PC-3 (cell line): ENCODE data around the gene ZDBF2. TPM values are rescaled to one million over a fixed set of nuclear protein-coding genes. Genes with fewer than 3 reads are reported as not detected.

Experiments
- ATAC-seq: fragments of 200-7000 bp; cut with Tn5 transposase; 2 replicates; pipeline ENCODE4 v1.9.1; 2020; ENCODE audit warnings: mild to moderate bottlenecking, moderate library complexity
- BruUV-seq: library from RNA; stranded (reverse); fragments of 400-500 nt; replicated peaks from 2 replicates; lab custom pipeline; 2021; lab: Mats Ljungman, UMichigan
- CTCF ChIA-PET: fragments of 300-600 bp; sonication (Branson Sonifier 250); formaldehyde crosslinking; loops from one replicate; lab custom pipeline; 2022; ENCODE audit warnings: antibody characterized with exemption; lab: Charles Lee
- POLR2A ChIA-PET: fragments of 300-600 bp; sonication (Branson Sonifier 250); formaldehyde crosslinking; loops from one replicate; lab custom pipeline; 2022; ENCODE audit warnings: antibody characterized with exemption; ENCODE audit not compliant: unreplicated experiment; lab: Charles Lee
- DNase-seq: peaks from one replicate; pipeline ENCODE4 v3.0.0-alpha.2; 2015
- H2AFZ ChIP-seq: fragments of 300-600 bp; sonication (generic); 2 replicates; pipeline ENCODE4 v1.6.0; 2016; ENCODE audit warnings: antibody characterized with exemption, low read length
- H3F3A ChIP-seq: fragments of 300-600 bp; sonication (generic); one replicate; pipeline ENCODE4 v1.6.0; 2017; ENCODE audit warnings: antibody characterized with exemption, low read length, control low read depth, mild to moderate bottlenecking; ENCODE audit not compliant: unreplicated experiment
- H3K27ac ChIP-seq: fragments of 300-600 bp; sonication (generic); 2 replicates; pipeline ENCODE4 v1.5.1; 2016; ENCODE audit warnings: mild to moderate bottlenecking, low read length
- H3K27me3 ChIP-seq: fragments of 300-600 bp; sonication (generic); 2 replicates; pipeline ENCODE4 v1.6.1; 2016; ENCODE audit warnings: low read length, mixed read lengths
- H3K36me3 ChIP-seq: fragments of 300-600 bp; sonication (generic); 2 replicates; pipeline ENCODE4 v1.6.1; 2016; ENCODE audit warnings: low read depth, mixed run types, low read length, mixed read lengths
- H3K4me1 ChIP-seq: fragments of 300-600 bp; sonication (generic); 2 replicates; pipeline ENCODE4 v1.5.1; 2016; ENCODE audit warnings: low read length; ENCODE audit not compliant: insufficient read depth
- H3K4me2 ChIP-seq: fragments of 300-600 bp; sonication (generic); 2 replicates; pipeline ENCODE4 v1.6.0; 2016; ENCODE audit warnings: low read length
- H3K4me3 ChIP-seq: fragments of 300-600 bp; sonication (generic); 2 replicates; pipeline ENCODE4 v1.5.1; 2016; ENCODE audit warnings: mild to moderate bottlenecking, low read length, mixed read lengths
- H3K79me2 ChIP-seq: fragments of 300-600 bp; sonication (generic); 2 replicates; pipeline ENCODE4 v1.6.1; 2017; ENCODE audit warnings: low read length, mixed read lengths
- H3K9ac ChIP-seq: fragments of 300-600 bp; sonication (generic); 2 replicates; pipeline ENCODE4 v1.6.0; 2016; ENCODE audit warnings: mild to moderate bottlenecking, low read length
- H3K9me2 ChIP-seq: fragments of 300-600 bp; sonication (generic); replicated peaks from 2 replicates; pipeline ENCODE4 v1.6.1; 2016; ENCODE audit warnings: mixed run types, low read length, mixed read lengths
- H3K9me3 ChIP-seq: fragments of 300-600 bp; sonication (generic); 2 replicates; pipeline ENCODE4 v1.6.1; 2016; ENCODE audit warnings: low read length, mixed read lengths
- H4K20me1 ChIP-seq: fragments of 300-600 bp; sonication (generic); 2 replicates; pipeline ENCODE4 v1.6.1; 2016; ENCODE audit warnings: low read length, mixed read lengths
- CTCF ChIP-seq: fragments of 300-600 bp; sonication (generic); conservative IDR thresholded peaks from 2 replicates; pipeline ENCODE4 v1.5.1; 2017; ENCODE audit warnings: antibody characterized with exemption, low read depth, mild to moderate bottlenecking, low read length
- EZH2 ChIP-seq: fragments of 300-600 bp; sonication (generic); IDR thresholded peaks from one replicate; pipeline ENCODE4 v1.6.1; 2017; ENCODE audit warnings: antibody characterized with exemption, mild to moderate bottlenecking, low read length; ENCODE audit not compliant: unreplicated experiment
- EZH2phosphoT487 ChIP-seq: fragments of 300-600 bp; sonication (generic); IDR thresholded peaks from 2 replicates; pipeline ENCODE4 v1.6.1; 2018; ENCODE audit warnings: mild to moderate bottlenecking, antibody characterized with exemption, low read length, borderline replicate concordance
- intact Hi-C: fragments of 100-400 bp; cut with micrococcal nuclease; formaldehyde crosslinking; loops from 2 replicates; pipeline ENCODE4 v1.9.0; 2023
- total RNA-seq: library from RNA; depleted of rRNA; stranded (reverse); fragments of >200 nt; gene quantifications from 2 replicates; pipeline ENCODE4 v1.2.3, GENCODE V29; 2014

The ZDBF2 gene
- total RNA-seq, 1 experiment from 2014 or later: 4.2 TPM

DNA sequence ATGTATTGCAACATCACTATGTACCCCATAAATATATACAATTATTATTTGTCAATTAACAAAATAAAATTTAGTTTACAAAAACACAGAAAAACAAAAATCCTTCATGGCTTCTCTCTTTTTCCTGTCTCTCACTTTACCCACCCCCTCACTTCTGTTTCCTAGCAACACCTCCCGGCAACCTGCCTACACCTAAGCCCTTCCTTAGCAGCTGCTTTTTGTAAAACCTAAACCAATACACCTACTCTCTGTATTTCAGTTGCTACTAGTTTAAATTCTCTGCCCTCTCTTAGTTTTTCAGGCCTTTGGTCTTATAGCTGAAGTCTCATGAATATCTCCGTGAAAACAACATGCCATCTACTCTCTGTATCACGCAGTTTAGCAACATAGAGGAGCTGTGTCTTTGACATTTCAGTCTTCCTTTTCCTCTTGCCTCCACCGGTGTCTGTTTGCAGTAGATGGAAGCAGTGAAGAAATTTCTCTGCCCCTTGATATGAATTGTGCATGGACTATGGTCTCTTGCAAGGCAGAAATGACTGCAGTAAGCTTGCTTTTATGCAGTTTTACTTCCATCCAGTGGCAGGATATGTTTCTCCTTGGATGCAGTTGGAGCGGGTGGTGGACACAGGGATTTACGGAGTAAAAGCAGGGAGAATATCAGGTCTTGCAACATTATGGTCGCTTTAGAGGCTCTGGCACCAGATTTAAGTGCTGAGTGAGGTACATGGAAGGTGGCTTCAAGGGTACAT lies 42.0 kb upstream of the ZDBF2 start:
- ChIA-PET POLR2A (no interaction called here), CTCF (no interaction called here)
- Histone ChIP-seq H3K9me3 (no peaks in the 10 kb centered on the region), H3K4me2 (no peak overlapping the region), H3K27ac (no peak overlapping the region), H3K9me2 (no peaks in the 10 kb centered on the region), H4K20me1 (no peaks in the 10 kb centered on the region), H2AFZ (no peak overlapping the region), H3K9ac (no peak overlapping the region), H3K79me2 (no peaks in the 10 kb centered on the region), H3K4me1 (no peaks in the 10 kb centered on the region), H3K4me3 (no peak overlapping the region), H3F3A (no peaks in the 10 kb centered on the region), H3K27me3 (peaks cover 22% of the 10 kb centered on the region; the same call in 1 of the 2 replicates), H3K36me3 (no peaks in the 10 kb centered on the region)
- ATAC-seq: no peak
- intact Hi-C loops: no loop called here
- TF ChIP-seq EZH2phosphoT487: no peak
- no peak for TF ChIP-seq EZH2
- no TSS peak for BruUV-seq
- DNase-seq: no peak

DNA sequence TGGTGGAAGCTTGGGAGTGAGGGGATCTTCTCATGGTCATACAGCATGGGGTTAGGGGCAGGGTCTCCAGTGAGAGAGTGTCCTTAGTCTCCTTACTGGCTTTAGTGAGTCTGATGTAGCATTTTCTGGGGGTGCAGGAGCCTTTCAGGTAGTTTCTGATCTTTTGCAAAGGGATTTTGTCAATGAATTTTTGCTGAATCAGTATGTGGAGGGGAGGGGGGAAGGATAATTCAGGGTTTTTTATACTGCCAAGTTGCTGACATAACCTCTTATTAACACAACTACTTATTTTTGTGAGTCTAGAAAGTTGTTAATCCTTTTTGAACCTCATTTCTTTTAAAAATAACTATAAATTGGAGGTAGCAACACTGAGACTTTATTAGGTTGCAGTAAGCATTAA lies 35.3 kb upstream of the ZDBF2 start:
- CTCF ChIA-PET: no interaction called here
- ATAC-seq: no peak
- intact Hi-C loops: no loop called here

GRCh38 chr2:206240327-206240726 lies 34.1 kb upstream of the ZDBF2 start:
- H3K9me3 ChIP-seq: no peaks in the 10 kb centered on the region
- ChIA-PET POLR2A (no interaction called here), CTCF (no interaction called here)
- no peak overlapping the region for H2AFZ ChIP-seq
- H3K9me2 ChIP-seq: no peaks in the 10 kb centered on the region
- intact Hi-C loops: no loop called here
- no peaks in the 10 kb centered on the region for H4K20me1 ChIP-seq
- DNase-seq (no peak), ATAC-seq (no peak)
- no peaks in the 10 kb centered on the region for H3F3A ChIP-seq
- no peaks in the 10 kb centered on the region for H3K79me2 ChIP-seq
- H3K27ac ChIP-seq: no peak overlapping the region
- no peak for TF ChIP-seq EZH2
- TF ChIP-seq EZH2phosphoT487: no peak
- TF ChIP-seq CTCF: no peak
- no peak overlapping the region for H3K4me2 ChIP-seq
- H3K27me3 ChIP-seq: peaks cover 14% of the 10 kb centered on the region
- H3K36me3 ChIP-seq: no peaks in the 10 kb centered on the region
- no TSS peak for BruUV-seq
- no peaks in the 10 kb centered on the region for H3K4me1 ChIP-seq
- H3K4me3 ChIP-seq: no peak overlapping the region
- no peak overlapping the region for H3K9ac ChIP-seq

More for the DNA sequence above, 35.3 kb upstream of the ZDBF2 start:
- no peaks in the 10 kb centered on the region for H3K9me3 ChIP-seq
- no peaks in the 10 kb centered on the region for H3K79me2 ChIP-seq
- H3K36me3 ChIP-seq: no peaks in the 10 kb centered on the region
- no peak overlapping the region for H3K4me2 ChIP-seq
- H3K9ac ChIP-seq: no peak overlapping the region
- no peak overlapping the region for H3K4me3 ChIP-seq
- BruUV-seq: no TSS peak
- no peaks in the 10 kb centered on the region for H3F3A ChIP-seq
- TF ChIP-seq CTCF (no peak), EZH2 (no peak), EZH2phosphoT487 (no peak)
- H2AFZ ChIP-seq: no peak overlapping the region
- no peak for DNase-seq
- H3K27ac ChIP-seq: no peak overlapping the region
- H3K9me2 ChIP-seq: no peaks in the 10 kb centered on the region
- no peaks in the 10 kb centered on the region for H4K20me1 ChIP-seq
- no peaks in the 10 kb centered on the region for H3K4me1 ChIP-seq
- POLR2A ChIA-PET: no interaction called here
- H3K27me3 ChIP-seq: peaks cover 19% of the 10 kb centered on the region
